Measurements from ENCODE around the gene TRPV4.

TRPV4 gene

GRCh38 chr12:109827566-109828550, 5.3 kb downstream of the TRPV4 start:
- DNase-seq, result no peak

- no peak for DNase-seq
Measured at GRCh38 chr12:109827080-109827479, 6.1 kb downstream of the TRPV4 start.

GRCh38 chr12:109824731-109825130, 8.5 kb downstream of the TRPV4 start:
- no peak for DNase-seq

DNA sequence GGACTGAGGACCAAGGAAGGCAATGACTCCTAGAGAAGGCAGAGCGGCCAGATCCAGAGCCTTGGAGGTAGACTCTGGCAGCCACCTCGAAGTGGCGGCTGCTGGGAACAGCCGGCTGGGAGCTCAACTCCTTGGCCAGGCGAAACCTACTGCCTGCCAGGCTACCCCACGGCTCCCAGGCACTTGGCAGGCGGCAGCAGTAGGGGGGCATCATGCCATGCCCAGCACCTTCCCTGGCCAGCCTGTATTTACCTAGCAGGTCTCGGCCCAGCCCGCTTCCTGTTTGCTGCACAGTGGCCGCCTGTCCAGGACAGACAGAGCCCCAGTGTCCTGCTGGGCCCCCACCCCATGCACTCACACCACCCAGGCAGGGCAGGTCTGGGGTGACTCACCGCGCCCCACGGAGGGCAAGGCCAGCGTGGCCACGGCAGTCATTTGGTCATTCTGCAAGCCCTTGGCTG, 10.2 kb downstream of the TRPV4 start:
- no peak for DNase-seq

- no peak for DNase-seq
Measured at GRCh38 chr12:109822416-109822815, 10.8 kb downstream of the TRPV4 start.

DNA sequence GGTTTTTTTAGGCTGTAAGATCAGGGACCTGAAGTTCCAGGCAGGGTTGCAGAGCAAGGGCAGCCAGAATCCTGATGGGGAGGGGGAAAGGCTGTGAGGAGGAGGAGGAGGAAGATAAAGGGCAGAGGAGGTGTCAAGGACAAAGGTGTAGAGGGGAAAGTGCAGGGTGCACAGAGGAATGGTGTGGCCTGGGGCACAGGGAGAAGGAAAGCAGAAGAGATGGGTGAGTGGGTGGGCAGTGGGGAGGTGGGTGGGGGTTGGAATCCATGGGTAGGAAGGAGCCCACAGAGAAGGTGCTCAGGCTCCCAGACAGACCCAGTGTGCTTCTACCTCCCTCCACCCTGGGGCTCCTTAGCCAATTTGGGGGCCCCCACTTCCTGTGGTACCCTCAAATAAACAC, 11.2 kb downstream of the TRPV4 start:
- DNase-seq, result no peak

GRCh38 chr12:109820816-109821381, 12.3 kb downstream of the TRPV4 start:
- no peak for DNase-seq

DNA sequence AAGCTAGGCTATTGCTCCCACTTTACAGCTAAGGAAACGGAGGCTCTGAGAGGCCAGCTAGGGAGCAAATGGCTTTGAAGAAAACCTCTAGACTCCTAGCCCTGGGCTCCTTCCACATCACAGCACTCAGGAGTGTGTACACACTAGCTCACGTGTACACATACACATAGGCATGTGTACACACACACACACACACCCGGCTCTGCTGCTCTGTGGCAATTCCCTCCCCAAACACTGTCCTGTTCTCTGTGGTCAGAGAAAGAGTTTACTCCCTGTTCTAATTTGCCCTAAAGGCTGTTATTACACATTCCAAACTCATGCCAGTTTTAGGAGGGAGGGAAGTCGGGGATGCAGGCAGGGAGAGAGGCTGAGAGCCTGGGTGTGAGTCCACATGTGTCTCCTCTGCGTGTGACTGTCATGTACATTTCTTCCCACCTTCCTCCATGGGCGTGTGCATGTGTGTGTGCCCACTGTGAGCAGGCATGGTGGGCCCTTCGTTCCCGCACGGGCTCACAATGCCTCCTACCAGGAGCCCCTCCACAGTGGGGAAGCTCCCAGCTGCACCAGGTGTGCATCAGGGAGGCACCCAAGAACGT, 14.2 kb downstream of the TRPV4 start:
- no peak for DNase-seq

DNA sequence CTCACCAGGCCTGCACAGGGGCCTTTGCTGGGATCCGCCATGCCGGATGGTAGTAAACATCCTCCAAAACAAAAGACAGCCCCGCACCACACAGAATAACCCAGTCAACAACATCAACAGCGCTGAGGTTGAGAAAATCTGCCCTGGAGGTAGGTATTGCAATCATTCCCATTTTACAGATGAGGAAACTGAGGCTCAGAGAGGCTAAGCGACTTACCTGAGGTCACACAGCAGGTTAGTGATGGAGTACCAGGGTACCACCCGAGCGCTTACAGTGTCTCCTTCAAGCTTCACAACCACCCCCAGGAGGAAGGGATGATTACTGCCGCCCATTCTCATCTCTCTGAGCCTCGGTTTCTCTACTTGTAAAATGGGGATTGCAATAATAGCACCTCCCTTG, 14.9 kb downstream of the TRPV4 start:
- no peak for DNase-seq

DNA sequence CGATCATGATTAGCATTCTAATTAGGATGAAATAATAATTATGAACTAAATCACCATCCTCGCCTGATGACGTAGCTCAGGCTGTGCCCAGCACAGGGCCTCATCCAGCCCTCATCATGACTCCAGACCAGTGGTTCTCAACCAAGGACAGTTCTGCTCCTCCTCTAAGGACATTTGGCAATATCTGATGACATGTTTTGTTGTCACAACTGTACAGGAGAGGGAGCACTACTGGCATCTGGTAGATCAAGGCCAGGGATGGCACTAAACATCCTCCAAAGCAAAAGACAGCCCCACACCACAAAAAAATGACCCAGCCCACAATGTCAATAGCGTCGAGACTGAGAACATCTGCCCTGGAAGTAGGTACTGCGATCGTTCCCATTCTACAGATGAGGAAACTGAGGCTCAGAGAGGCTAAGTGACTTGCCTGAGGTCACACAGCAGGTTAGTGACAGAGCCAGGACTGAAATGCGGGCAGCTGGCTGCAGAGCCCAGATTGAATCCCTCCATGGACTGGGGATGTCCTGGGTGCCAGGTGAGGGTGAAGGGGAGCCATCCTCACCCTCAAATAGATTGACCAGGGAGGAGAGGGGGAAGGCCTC, 15.5 kb downstream of the TRPV4 start:
- DNase-seq, result no peak

- no peak for DNase-seq
Measured at GRCh38 chr12:109816870-109817269, 16.3 kb downstream of the TRPV4 start.

DNA sequence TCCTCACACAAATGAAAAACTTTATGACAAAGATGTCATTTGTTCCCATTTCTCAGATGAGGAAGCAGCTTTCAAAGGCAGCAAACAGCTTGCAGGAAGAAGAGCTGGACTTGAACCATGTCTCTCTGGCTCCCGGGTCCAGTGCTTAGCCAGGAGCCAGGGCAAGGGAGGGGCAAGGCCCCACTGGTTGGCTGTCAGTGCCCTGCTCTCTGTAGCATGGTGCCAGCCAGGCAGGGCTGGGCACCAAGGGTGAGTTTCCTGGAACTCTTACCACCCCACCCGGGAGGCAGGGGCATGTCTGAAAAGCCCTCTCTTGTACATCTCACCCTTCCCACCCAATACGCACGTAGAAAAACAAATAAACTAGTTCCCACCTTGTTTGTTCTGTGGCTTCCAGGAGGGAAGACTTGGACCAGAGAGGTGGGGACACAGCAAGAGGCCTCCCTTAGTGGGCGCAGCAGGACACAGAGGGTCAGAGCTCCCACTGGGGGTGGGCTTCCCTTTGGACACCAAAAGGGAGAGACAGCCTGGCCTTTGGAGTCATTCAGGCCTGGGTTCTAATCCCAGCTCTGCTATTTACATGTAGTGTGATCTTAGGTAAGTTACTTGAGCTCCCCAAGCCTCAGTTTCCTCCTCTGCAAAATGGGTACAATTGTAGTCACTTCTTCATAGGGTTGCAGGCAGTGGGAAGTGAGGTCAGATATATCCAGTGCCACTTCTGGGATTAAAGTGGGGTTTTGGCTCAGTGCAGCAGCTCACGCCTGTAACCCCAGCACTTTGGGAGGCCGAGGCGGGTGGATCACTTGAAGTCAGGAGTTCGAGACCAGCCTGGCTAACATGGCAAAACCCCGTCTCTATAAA, 17.2 kb downstream of the TRPV4 start:
- no peak for DNase-seq

DNA sequence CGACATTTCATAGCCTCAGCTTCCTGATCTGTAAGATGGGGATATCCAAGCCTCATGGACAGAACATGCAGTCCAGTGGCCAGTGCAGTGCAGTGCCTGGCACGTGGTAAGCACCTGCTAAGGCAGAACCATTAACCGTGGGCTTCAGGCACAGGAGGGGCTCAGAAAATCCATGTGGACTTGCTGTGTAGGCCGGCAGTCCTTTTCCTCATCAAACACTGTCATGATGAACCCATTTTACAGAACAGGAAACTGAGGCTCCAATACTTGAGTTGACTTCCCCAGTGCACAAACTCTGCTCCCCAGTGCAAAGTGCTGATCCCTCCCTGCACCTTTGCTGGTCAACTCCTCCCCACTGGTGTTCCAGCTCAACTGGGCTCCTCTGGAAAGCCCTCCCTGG, 18.0 kb downstream of the TRPV4 start:
- no peak for DNase-seq

GRCh38 chr12:109814600-109815150, 18.5 kb downstream of the TRPV4 start:
- DNase-seq, result no peak

GRCh38 chr12:109813810-109814416, 19.3 kb downstream of the TRPV4 start:
- no peak for DNase-seq

DNA sequence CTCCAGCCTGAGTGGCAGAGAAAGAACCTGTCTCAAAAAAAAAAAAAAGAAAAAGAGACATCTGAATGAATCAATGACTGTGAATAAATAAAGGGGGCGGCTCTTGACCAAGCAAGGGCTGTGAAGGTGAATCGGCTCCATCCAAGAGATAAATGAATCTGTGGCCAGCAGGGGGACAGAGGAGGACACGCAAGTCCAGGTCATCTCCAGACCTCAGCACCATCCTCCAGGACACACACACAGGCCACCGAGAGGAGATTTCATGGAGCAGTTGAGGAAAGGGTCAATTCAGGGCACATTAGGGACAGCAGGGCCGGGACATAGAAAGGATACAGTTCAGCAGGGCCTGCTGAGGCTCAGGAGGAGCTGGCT, 21.6 kb downstream of the TRPV4 start:
- no peak for DNase-seq

DNA sequence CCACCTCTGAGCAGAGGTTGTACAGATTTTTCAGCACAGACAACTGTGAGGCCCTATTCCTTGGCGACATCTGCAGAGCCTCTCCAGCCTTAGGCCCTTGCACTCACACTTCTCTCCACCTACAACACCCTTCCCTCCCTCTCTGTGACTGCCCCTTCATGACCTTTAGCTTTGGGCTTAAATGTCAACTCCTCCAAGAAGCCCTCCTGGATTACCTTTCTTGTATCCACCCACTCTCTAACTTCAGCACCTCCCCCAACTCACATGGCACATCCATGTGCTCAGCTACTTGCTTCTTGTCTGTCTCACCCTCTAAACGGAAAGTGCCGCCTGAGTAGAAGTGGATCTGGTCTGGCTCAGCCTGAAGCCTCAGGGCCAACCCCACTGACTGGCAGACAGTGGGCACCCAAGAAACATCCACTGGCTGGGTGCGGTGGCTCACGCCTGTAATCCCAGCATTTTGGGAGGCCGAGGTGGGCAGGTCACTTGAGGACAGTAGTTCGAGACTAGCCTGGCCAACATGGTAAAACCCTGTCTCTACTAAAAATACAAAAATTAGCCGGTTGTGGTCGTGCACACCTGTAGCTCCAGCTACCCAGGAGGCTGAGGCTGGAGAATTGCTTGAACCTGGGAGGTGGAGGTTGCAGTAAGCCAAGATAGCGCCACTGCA, 22.1 kb downstream of the TRPV4 start:
- DNase-seq, result no peak

- DNase-seq, result no peak
Measured at GRCh38 chr12:109808876-109809646, 24.1 kb downstream of the TRPV4 start.

DNA sequence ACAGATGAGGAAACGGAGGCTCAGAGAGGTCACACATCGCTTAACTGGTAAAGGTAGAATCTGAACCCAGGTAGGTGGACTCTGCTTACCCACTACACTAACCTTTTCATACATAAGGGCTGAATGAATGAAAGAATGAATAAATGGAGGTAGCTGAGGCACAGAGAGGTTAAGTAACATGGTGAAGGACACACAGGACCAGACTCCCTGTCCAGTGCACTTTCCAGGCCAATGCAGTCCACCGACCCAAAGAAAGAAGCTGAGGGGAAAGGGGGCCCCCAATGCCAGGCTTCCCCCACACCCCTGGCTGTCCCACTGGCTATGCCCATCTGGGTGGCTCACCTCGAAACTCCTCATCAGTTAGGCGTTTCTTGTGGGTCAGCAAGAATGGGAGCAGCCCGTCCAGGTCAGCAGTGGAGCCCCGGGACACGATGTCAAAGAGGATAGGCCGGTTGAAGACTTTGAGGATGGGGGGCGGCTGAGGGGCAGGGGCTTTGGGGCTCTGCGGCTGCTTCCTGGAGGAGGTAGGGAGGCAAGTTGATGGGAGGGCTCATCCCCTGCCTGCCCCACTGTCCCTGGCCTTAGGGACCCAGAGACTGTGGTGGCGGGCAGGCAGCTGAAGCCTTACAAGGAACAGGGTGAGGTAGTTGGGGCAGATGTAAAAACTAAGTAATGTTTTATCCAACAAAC, 25.1 kb downstream of the TRPV4 start:
- DNase-seq, result no peak
